Sigmoid colon (tissue), 7 donors: ENCODE data around the gene ZMYND10. TPM values are rescaled to one million over a fixed set of nuclear protein-coding genes. Genes with fewer than 3 reads are reported as not detected.

ENCODE experiments used
- DNase-seq: peaks from one replicate; pipeline ENCODE4 v3.0.0-alpha.2; 2019
- H3K27ac ChIP-seq, 4 donors: fragments of 200-600 bp; sonication (generic); one replicate each; pipeline ENCODE4 v1.5.1; 2016 to 2019; ENCODE audit warnings: mild to moderate bottlenecking in 1 of 4
- H3K27me3 ChIP-seq, 3 donors: fragments of 200-600 bp; sonication (generic); one replicate each; pipeline ENCODE4 v1.5.1; 2019; ENCODE audit warnings: mild to moderate bottlenecking in 1 of 3
- H3K36me3 ChIP-seq, 4 donors: fragments of 200-600 bp; sonication (generic); one replicate each; pipeline ENCODE4 v1.5.1; 2016 to 2019
- H3K4me1 ChIP-seq, 4 donors: fragments of 200-600 bp; sonication (generic); one replicate each; pipeline ENCODE4 v1.5.1; 2017 to 2019
- H3K4me3 ChIP-seq, 4 donors: fragments of 200-600 bp; sonication (generic); one replicate each; pipeline ENCODE4 v1.5.1; 2017 to 2019; ENCODE audit warnings: mild to moderate bottlenecking in 2 of 4, moderate library complexity in 1 of 4
- H3K9me3 ChIP-seq, 4 donors: fragments of 200-600 bp in 3 of 4; sonication (generic) in 3 of 4; one replicate each; pipeline versions ENCODE4 v1.5.1 to v1.6.1; 2013 to 2019
- EP300 ChIP-seq, 4 donors: sonication (generic); formaldehyde crosslinking; IDR thresholded peaks; one replicate each; pipeline ENCODE4 v1.6.1; 2017; ENCODE audit warnings: antibody characterized with exemption in 4 of 4
- POLR2A ChIP-seq, 2 donors: fragments of 450-650 bp; IDR thresholded peaks; one replicate each; pipeline ENCODE4 v1.6.1; 2016; ENCODE audit warnings: antibody characterized with exemption in 2 of 2, mild to moderate bottlenecking in 2 of 2, moderate library complexity in 2 of 2
- POLR2AphosphoS5 ChIP-seq, 4 donors: sonication (generic); formaldehyde crosslinking; IDR thresholded peaks; one replicate each; pipeline ENCODE4 v1.6.1; 2017; ENCODE audit warnings: antibody characterized with exemption in 4 of 4
- WGBS, 2 donors: extraction: QIAGEN DNeasy Blood & Tissue Kit; methylation state at CpG; one replicate each; pipeline ENCODE4 v1.1.7; 2013; 5-methylcytosine and 5-hydroxymethylcytosine counted together
- intact Hi-C: fragments of 100-400 bp; cut with DNase I; formaldehyde crosslinking; loops from one replicate; pipeline ENCODE4 v1.15.1; 2023
- polyA plus RNA-seq, 3 donors: library from polyadenylated mRNA; stranded (reverse); fragments of 200-250 nt; gene quantifications; one replicate each; pipeline ENCODE4 v1.2.3, GENCODE V29; 2013
- total RNA-seq, 4 donors: library from RNA; depleted of rRNA; stranded (reverse); fragments of >200 nt; gene quantifications; one replicate each; pipeline ENCODE4 v1.1.0, GENCODE V29; 2016
- TF ChIP-seq, protein P1 (sequence below), 4 experiments: fragments of 450-650 bp in 3 of 4; fragments of 200-600 bp in 1 of 4; IDR thresholded peaks; one replicate each; pipeline ENCODE4 v1.5.1; 2016 to 2019; ENCODE audit warnings: antibody characterized with exemption in 4 of 4, mild to moderate bottlenecking in 3 of 4, moderate library complexity in 2 of 4
- donor health status: healthy with polysubstance abuse.
- donor health status: Bipolar disorder and iron deficiency.
- donor health status: healthy.

The ZMYND10 gene
- total and polyA plus RNA-seq, 7 donors, result 0.77 to 1.2 TPM; not detected in 5

DNA sequence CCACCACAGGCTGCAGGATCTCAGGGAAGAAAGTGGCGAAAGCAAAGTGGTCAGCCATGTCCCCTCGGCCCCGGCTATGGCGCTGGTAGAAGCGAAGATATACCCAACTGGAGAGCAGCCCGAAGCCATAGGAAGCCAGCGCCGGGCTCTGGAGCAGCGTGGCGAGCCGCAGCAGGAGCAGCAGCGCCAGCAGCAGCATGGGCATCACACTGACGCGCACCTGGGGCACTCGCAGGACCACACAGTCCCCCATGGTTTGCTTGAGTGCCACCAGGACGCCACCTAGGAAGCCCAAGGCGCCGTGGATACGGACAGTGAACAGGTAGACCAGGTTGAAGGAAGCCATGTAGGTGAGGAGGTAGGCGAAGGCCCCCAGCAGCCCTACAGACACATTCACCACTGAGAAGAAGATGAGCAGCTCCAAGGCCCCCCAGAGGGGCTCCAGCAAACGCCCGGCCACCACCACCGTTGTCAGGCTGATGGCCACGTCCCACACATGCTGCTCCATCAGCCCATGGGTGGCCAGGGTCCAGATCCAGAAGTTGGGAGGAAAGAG, 12.9 kb upstream of the ZMYND10 start:
- TF ChIP-seq EP300 (IDR thresholded peaks at IDR 0.05), result no peak
- TF ChIP-seq POLR2AphosphoS5 (IDR thresholded peaks at IDR 0.05), result no peak
- TF ChIP-seq, protein P1, sequence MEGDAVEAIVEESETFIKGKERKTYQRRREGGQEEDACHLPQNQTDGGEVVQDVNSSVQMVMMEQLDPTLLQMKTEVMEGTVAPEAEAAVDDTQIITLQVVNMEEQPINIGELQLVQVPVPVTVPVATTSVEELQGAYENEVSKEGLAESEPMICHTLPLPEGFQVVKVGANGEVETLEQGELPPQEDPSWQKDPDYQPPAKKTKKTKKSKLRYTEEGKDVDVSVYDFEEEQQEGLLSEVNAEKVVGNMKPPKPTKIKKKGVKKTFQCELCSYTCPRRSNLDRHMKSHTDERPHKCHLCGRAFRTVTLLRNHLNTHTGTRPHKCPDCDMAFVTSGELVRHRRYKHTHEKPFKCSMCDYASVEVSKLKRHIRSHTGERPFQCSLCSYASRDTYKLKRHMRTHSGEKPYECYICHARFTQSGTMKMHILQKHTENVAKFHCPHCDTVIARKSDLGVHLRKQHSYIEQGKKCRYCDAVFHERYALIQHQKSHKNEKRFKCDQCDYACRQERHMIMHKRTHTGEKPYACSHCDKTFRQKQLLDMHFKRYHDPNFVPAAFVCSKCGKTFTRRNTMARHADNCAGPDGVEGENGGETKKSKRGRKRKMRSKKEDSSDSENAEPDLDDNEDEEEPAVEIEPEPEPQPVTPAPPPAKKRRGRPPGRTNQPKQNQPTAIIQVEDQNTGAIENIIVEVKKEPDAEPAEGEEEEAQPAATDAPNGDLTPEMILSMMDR (IDR thresholded peaks at IDR 0.05), result no peak
- no peak for TF ChIP-seq POLR2A (IDR thresholded peaks at IDR 0.05)
- no peak for DNase-seq
- intact Hi-C loops, result loop anchor here (10.0 kb wide), 1 partner anchor 1036 kb away; the partner anchor contains the start of gene RBM15B
- Histone ChIP-seq H3K4me3 (peak overlapping the region; percentile 69 to 84 (median 78)), H3K36me3 (peaks cover 14 to 40% (median 20%) of the 10 kb centered on the region in 4 donors), H3K4me1 (peaks cover 0 to 49% (median 33%) of the 10 kb centered on the region in 4 donors), H3K27ac (peak overlapping the region; percentile 82 to 93 (median 91)), H3K27me3 (no peaks in the 10 kb centered on the region), H3K9me3 (no peaks in the 10 kb centered on the region)
- WGBS, 2 donors, result 23 to 61% methylated on average over 24 of the region's 24 CpGs

GRCh38 chr3:50357481-50357880, 11.9 kb upstream of the ZMYND10 start:
- WGBS, 2 donors, result 45 to 80% methylated on average over 1 of the region's 1 CpG
- peaks cover 14 to 50% (median 24%) of the 10 kb centered on the region in 4 donors for H3K36me3 ChIP-seq
- H3K9me3 ChIP-seq, result no peaks in the 10 kb centered on the region
- H3K4me3 ChIP-seq, result peak overlapping the region; percentile 69 to 84 (median 78)
- H3K27me3 ChIP-seq, result no peaks in the 10 kb centered on the region
- H3K4me1 ChIP-seq, result peaks cover 0 to 49% (median 33%) of the 10 kb centered on the region in 4 donors
- TF ChIP-seq, protein P1 (IDR thresholded peaks at IDR 0.05), result no peak
- TF ChIP-seq EP300 (IDR thresholded peaks at IDR 0.05) (no peak), POLR2A (IDR thresholded peaks at IDR 0.05) (no peak), POLR2AphosphoS5 (IDR thresholded peaks at IDR 0.05) (no peak)
- intact Hi-C loops, result loop anchor here (10.0 kb wide), 1 partner anchor 1037 kb away; the partner anchor contains the start of gene RBM15B
- DNase-seq, result no peak
- H3K27ac ChIP-seq, result peak overlapping the region in 3 of 4 donors; percentile 11 to 90 (median 82)

- Histone ChIP-seq H3K27ac (peak overlapping the region in 3 of 4 donors; percentile 11 to 90 (median 82)), H3K27me3 (no peaks in the 10 kb centered on the region), H3K4me3 (peak overlapping the region in 3 of 4 donors; percentile 72 to 84 (median 84)), H3K4me1 (peaks cover 0 to 54% (median 37%) of the 10 kb centered on the region in 4 donors), H3K9me3 (no peaks in the 10 kb centered on the region), H3K36me3 (peaks cover 14 to 50% (median 24%) of the 10 kb centered on the region in 4 donors)
- 16 to 67% methylated on average over 5 of the region's 5 CpGs for WGBS, 2 donors
- DNase-seq, result no peak
- intact Hi-C loops, result loop anchor here (10.0 kb wide), 1 partner anchor 1038 kb away; the partner anchor contains the start of gene RBM15B
- TF ChIP-seq POLR2A (IDR thresholded peaks at IDR 0.05), result no peak
- TF ChIP-seq, protein P1 (IDR thresholded peaks at IDR 0.05), result no peak
- TF ChIP-seq POLR2AphosphoS5 (IDR thresholded peaks at IDR 0.05), result no peak
- no peak for TF ChIP-seq EP300 (IDR thresholded peaks at IDR 0.05)
These were observed 11.0 kb upstream of the ZMYND10 start for GRCh38 chr3:50356553-50356952.

DNA sequence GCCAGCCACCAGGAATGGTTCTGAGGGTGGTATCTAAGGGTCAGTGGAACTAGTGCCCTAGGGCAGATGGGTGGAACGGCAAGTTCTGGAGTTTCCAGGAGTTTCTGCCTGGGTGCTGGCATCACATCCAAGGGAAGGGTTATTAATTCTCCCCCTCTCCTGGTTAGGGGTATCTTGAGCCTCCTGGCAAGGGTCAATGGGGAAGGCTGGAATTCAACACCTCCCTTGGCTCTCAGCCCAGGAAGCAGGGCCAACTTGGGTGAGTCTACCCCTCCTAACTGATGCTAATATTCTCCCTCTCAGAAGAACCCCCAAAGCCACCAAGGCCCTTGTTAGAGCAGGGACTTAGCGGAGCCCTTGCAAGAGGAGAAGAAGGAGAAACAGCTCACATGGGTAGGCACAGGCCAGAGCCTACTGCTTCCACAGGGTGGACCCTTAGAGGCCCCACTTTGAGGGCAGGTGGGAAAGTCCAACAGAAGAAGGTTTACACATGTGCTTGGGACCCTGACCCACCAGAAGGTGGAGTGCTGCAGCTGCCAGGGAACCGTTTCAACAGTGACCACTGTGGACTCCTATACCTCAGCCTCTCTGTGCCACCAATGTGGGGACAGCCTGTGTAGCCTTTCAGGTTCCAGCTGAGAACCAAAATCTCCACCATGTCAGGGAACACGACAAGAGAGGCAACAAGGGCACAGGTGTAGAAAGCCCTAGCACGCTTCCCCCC, 10.5 kb upstream of the ZMYND10 start:
- WGBS, 2 donors, result 56 to 75% methylated on average over 5 of the region's 5 CpGs
- TF ChIP-seq, protein P1 (IDR thresholded peaks at IDR 0.05), result no peak
- no peak for TF ChIP-seq POLR2A (IDR thresholded peaks at IDR 0.05)
- no peak for TF ChIP-seq POLR2AphosphoS5 (IDR thresholded peaks at IDR 0.05)
- peaks cover 0 to 60% (median 42%) of the 10 kb centered on the region in 4 donors for H3K4me1 ChIP-seq

More for the DNA sequence above, 10.5 kb upstream of the ZMYND10 start:
- Histone ChIP-seq H3K27ac (peak overlapping the region in 3 of 4 donors; percentile 11 to 90 (median 82)), H3K36me3 (peaks cover 14 to 50% (median 24%) of the 10 kb centered on the region in 4 donors), H3K9me3 (no peaks in the 10 kb centered on the region), H3K4me3 (peak overlapping the region in 3 of 4 donors; percentile 72 to 84 (median 84)), H3K27me3 (no peaks in the 10 kb centered on the region)
- intact Hi-C loops, result loop anchor here (10.0 kb wide), 1 partner anchor 1039 kb away; the partner anchor contains the start of gene RBM15B
- no peak for DNase-seq
